Measurements from ENCODE around the gene PLCH1.

- no peak for TF ChIP-seq POLR2A (IDR thresholded peaks at IDR 0.05)
- TF ChIP-seq CTCF (IDR thresholded peaks at IDR 0.05) = no peak
Measured at GRCh38 chr3:155658006-155658405, 86.9 kb downstream of the PLCH1 start.
